Measurements from ENCODE around the gene LRRC4.

- no peak for TF ChIP-seq CTCF (IDR thresholded peaks at IDR 0.05)
- no peak for TF ChIP-seq POLR2A (IDR thresholded peaks at IDR 0.05)
Measured at GRCh38 chr7:128057909-128058308, 26.7 kb upstream of the LRRC4 start.
